Measurements from ENCODE around the gene OLFM4. TPM values are rescaled to one million over a fixed set of nuclear protein-coding genes. Genes with fewer than 3 reads are reported as not detected.

OLFM4 gene
- polyA plus RNA-seq, 2 of the 4 experiments (the other 2 are of a cell fraction): not detected

GRCh38 chr13:53092931-53093330, 64.3 kb downstream of the OLFM4 start:
- no peaks in the 10 kb centered on the region for H3K9me3 ChIP-seq
- POLR2A ChIA-PET: no interaction called here
- no peak overlapping the region for H3K4me2 ChIP-seq
- no peak for TF ChIP-seq TP53 (CRISPR knock-in tag; IDR thresholded peaks at IDR 0.05)
- TF ChIP-seq ESRRA (IDR thresholded peaks at IDR 0.05; ENCODE audit: borderline replicate concordance, low read length): no peak
- TF ChIP-seq KDM5A (IDR thresholded peaks at IDR 0.05): no peak
- TF ChIP-seq JUNB (IDR thresholded peaks at IDR 0.05): no peak
- TF ChIP-seq JUN (IDR thresholded peaks at IDR 0.05): no peak
- no peak for TF ChIP-seq RNF2 (IDR thresholded peaks at IDR 0.05; ENCODE audit: borderline replicate concordance, low read depth)
- no peak for TF ChIP-seq RCOR1 (IDR thresholded peaks at IDR 0.05; ENCODE audit: low read depth, low read length)
- no peak for TF ChIP-seq CBX8 (IDR thresholded peaks at IDR 0.05)
- DNase-seq (ENCODE audit: low read depth in 1 of 2, low spot score in 1 of 2): no peak
- no peak for ATAC-seq
- 2% methylated on average over 2 of the region's 2 CpGs for WGBS (ENCODE audit: missing lambda C conversion rate)
- no peak for FAIRE-seq
- CTCF ChIA-PET: no interaction called here
- H3K4me3 ChIP-seq: no peak overlapping the region
- no peak overlapping the region for H3K27ac ChIP-seq
- H3K4me1 ChIP-seq: no peaks in the 10 kb centered on the region

- DNase-seq (ENCODE audit: low read depth in 1 of 2, low spot score in 1 of 2) (no peak), FAIRE-seq (no peak), ATAC-seq (no peak)
- H3K4me1 ChIP-seq: no peaks in the 10 kb centered on the region
- H3K9me3 ChIP-seq: no peaks in the 10 kb centered on the region
- no peak overlapping the region for H3K4me2 ChIP-seq
- H3K27ac ChIP-seq: no peak overlapping the region
- no peak for TF ChIP-seq SMC3 (IDR thresholded peaks at IDR 0.05)
- TF ChIP-seq FOSL2 (IDR thresholded peaks at IDR 0.05): no peak
- no peak for TF ChIP-seq FOSL2 (CRISPR knock-in tag; IDR thresholded peaks at IDR 0.05)
- no peak for TF ChIP-seq CBX2 (IDR thresholded peaks at IDR 0.05; ENCODE audit: borderline replicate concordance, low read depth)
- no peak for TF ChIP-seq GATA3 (IDR thresholded peaks at IDR 0.05; ENCODE audit: borderline replicate concordance)
- TF ChIP-seq ZFP36 (IDR thresholded peaks at IDR 0.05; ENCODE audit: borderline replicate concordance, partially characterized antibody): no peak
- TF ChIP-seq E2F6 (IDR thresholded peaks at IDR 0.05; ENCODE audit: borderline replicate concordance, low read depth): no peak
- no peak for TF ChIP-seq HOXB5 (CRISPR knock-in tag; IDR thresholded peaks at IDR 0.05)
- TF ChIP-seq CEBPB (IDR thresholded peaks at IDR 0.05): no peak
- TF ChIP-seq PHF8 (IDR thresholded peaks at IDR 0.05; ENCODE audit: borderline replicate concordance, low read depth): no peak
- TF ChIP-seq RCOR1 (IDR thresholded peaks at IDR 0.05; ENCODE audit: low read depth, low read length): no peak
- no peak for TF ChIP-seq MAFK (IDR thresholded peaks at IDR 0.05; ENCODE audit: partially characterized antibody)
- no peak for TF ChIP-seq MYC (IDR thresholded peaks at IDR 0.05; ENCODE audit: borderline replicate concordance, low read length)
- no peak for TF ChIP-seq ATOH8 (CRISPR knock-in tag; IDR thresholded peaks at IDR 0.05; ENCODE audit: low read depth)
- TF ChIP-seq CHD4 (IDR thresholded peaks at IDR 0.05; ENCODE audit: borderline replicate concordance): no peak
- TF ChIP-seq CTCF (IDR thresholded peaks at IDR 0.05): no peak
- ChIA-PET POLR2A (no interaction called here), CTCF (no interaction called here)
- no peak overlapping the region for H3K4me3 ChIP-seq
Observed at GRCh38 chr13:53098455-53098854, 69.8 kb downstream of the OLFM4 start.

- Histone ChIP-seq H3K9me3 (no peaks in the 10 kb centered on the region), H3K27ac (no peak overlapping the region), H3K4me3 (no peak overlapping the region), H3K4me1 (no peaks in the 10 kb centered on the region), H3K4me2 (no peak overlapping the region)
- DNase-seq (ENCODE audit: low read depth in 1 of 2, low spot score in 1 of 2) (no peak), FAIRE-seq (no peak), ATAC-seq (no peak)
- ChIA-PET CTCF (no interaction called here), POLR2A (no interaction called here)
- no CpG with 5 or more reads among the region's 1 CpG for WGBS (ENCODE audit: missing lambda C conversion rate)
- TF ChIP-seq MAZ (IDR thresholded peaks at IDR 0.05; ENCODE audit: borderline replicate concordance, low read depth, low read length): no peak
- no peak for TF ChIP-seq ZFP36 (IDR thresholded peaks at IDR 0.05; ENCODE audit: borderline replicate concordance, partially characterized antibody)
- TF ChIP-seq JUN (IDR thresholded peaks at IDR 0.05): no peak
- no peak for TF ChIP-seq EP300 (IDR thresholded peaks at IDR 0.05)
- TF ChIP-seq NPAS2 (CRISPR knock-in tag; IDR thresholded peaks at IDR 0.05; ENCODE audit: borderline replicate concordance): no peak
- no peak for TF ChIP-seq E2F6 (IDR thresholded peaks at IDR 0.05; ENCODE audit: borderline replicate concordance, low read depth)
- no peak for TF ChIP-seq ATOH8 (CRISPR knock-in tag; IDR thresholded peaks at IDR 0.05; ENCODE audit: low read depth)
Observed at GRCh38 chr13:53100394-53101063, 71.9 kb downstream of the OLFM4 start.
